Measurements from ENCODE around the gene GAST. TPM values are rescaled to one million over a fixed set of nuclear protein-coding genes. Genes with fewer than 3 reads are reported as not detected.

GAST gene
- total and polyA plus RNA-seq, 10 of the 15 experiments (the other 5 are each of a cell fraction or from before 2014, with no cell fraction given): not detected

- in situ Hi-C loops (cut with MboI) (no loop called here), intact Hi-C loops (cut with micrococcal nuclease; ENCODE audit: unreplicated experiment) (no loop called here)
- Histone ChIP-seq H4K20me1 (ENCODE audit: control insufficient read depth, insufficient read depth) (no peaks in the 10 kb centered on the region), H3K27ac (ENCODE audit: control insufficient read depth, insufficient read depth) (no peak within 1 kb of the TSS), H3K9ac (ENCODE audit: control insufficient read depth, insufficient read depth, low read length) (no peak within 1 kb of the TSS), H3K4me3 (no peak within 1 kb of the TSS), H3K4me1 (ENCODE audit: control insufficient read depth, insufficient read depth, low read length) (peaks cover 3% of the 10 kb centered on the region; the same call in 1 of the 2 replicates), H3K9me3 (replicated peaks; ENCODE audit: control insufficient read depth, insufficient read depth, low read length) (no peaks in the 10 kb centered on the region), H3K36me3 (ENCODE audit: control insufficient read depth in 2 of 2, insufficient read depth in 2 of 2, low read length in 1 of 2) (no peaks in the 10 kb centered on the region), H2AFZ (ENCODE audit: control insufficient read depth, low read depth, low read length) (no peak within 1 kb of the TSS), H3K4me2 (ENCODE audit: control insufficient read depth, insufficient read depth) (no peak within 1 kb of the TSS), H3K27me3 (replicated peaks in 1 of 2; ENCODE audit: control insufficient read depth in 2 of 2, insufficient read depth in 2 of 2, low read length in 1 of 2) (peaks cover 8 to 13% of the 10 kb centered on the region in 2 experiments; a peak in 3 of 4 replicates), H3K79me2 (ENCODE audit: control insufficient read depth, insufficient read depth, low read length) (no peaks in the 10 kb centered on the region)
- ChIA-PET CTCF (interaction anchor here (1.2 kb wide), 1 partner anchor 226 kb away, joined by 5 read pairs; no protein-coding TSS in a partner anchor), POLR2A (no interaction called here), RAD21 (ENCODE audit: unreplicated experiment) (no interaction called here), SMC1A (ENCODE audit: uncharacterized antibody, unreplicated experiment) (no interaction called here)
- ATAC-seq: no peak
- 8% methylated on average over 77 of the region's 77 CpGs for WGBS (ENCODE audit: insufficient coverage, insufficient replicate concordance, low lambda C conversion rate, missing lambda C conversion rate)
- no peak for FAIRE-seq
- BruUV-seq (replicated peaks): no TSS peak
- no peak for DNase-seq (ENCODE audit: low read depth, low spot score)
- TF ChIP-seq NR2C2 (IDR thresholded peaks at IDR 0.05; ENCODE audit: borderline replicate concordance, control insufficient read depth, insufficient read length, low read depth): no peak
- TF ChIP-seq FOXK2 (IDR thresholded peaks at IDR 0.05): peak; percentile 76
- no peak for TF ChIP-seq WRNIP1 (IDR thresholded peaks at IDR 0.05; ENCODE audit: borderline replicate concordance, low read depth, low read length)
- TF ChIP-seq MYC (IDR thresholded peaks at IDR 0.05; ENCODE audit: insufficient read depth, insufficient read length, insufficient replicate concordance, low read length, severe bottlenecking): no peak
- TF ChIP-seq, protein P1, sequence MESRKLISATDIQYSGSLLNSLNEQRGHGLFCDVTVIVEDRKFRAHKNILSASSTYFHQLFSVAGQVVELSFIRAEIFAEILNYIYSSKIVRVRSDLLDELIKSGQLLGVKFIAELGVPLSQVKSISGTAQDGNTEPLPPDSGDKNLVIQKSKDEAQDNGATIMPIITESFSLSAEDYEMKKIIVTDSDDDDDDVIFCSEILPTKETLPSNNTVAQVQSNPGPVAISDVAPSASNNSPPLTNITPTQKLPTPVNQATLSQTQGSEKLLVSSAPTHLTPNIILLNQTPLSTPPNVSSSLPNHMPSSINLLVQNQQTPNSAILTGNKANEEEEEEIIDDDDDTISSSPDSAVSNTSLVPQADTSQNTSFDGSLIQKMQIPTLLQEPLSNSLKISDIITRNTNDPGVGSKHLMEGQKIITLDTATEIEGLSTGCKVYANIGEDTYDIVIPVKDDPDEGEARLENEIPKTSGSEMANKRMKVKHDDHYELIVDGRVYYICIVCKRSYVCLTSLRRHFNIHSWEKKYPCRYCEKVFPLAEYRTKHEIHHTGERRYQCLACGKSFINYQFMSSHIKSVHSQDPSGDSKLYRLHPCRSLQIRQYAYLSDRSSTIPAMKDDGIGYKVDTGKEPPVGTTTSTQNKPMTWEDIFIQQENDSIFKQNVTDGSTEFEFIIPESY (IDR thresholded peaks at IDR 0.05): no peak
- no peak for TF ChIP-seq HDAC2 (IDR thresholded peaks at IDR 0.05)
- no peak for TF ChIP-seq KLF5 (IDR thresholded peaks at IDR 0.05; ENCODE audit: partially characterized antibody)
- TF ChIP-seq, protein P2, sequence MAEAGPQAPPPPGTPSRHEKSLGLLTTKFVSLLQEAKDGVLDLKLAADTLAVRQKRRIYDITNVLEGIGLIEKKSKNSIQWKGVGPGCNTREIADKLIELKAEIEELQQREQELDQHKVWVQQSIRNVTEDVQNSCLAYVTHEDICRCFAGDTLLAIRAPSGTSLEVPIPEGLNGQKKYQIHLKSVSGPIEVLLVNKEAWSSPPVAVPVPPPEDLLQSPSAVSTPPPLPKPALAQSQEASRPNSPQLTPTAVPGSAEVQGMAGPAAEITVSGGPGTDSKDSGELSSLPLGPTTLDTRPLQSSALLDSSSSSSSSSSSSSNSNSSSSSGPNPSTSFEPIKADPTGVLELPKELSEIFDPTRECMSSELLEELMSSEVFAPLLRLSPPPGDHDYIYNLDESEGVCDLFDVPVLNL (IDR thresholded peaks at IDR 0.05; ENCODE audit: low read depth, low read length): no peak
- TF ChIP-seq RUNX3 (IDR thresholded peaks at IDR 0.05; ENCODE audit: low read length): no peak
- no peak for TF ChIP-seq TCF12 (IDR thresholded peaks at IDR 0.05; ENCODE audit: low read depth, low read length)
- TF ChIP-seq, protein P3, sequence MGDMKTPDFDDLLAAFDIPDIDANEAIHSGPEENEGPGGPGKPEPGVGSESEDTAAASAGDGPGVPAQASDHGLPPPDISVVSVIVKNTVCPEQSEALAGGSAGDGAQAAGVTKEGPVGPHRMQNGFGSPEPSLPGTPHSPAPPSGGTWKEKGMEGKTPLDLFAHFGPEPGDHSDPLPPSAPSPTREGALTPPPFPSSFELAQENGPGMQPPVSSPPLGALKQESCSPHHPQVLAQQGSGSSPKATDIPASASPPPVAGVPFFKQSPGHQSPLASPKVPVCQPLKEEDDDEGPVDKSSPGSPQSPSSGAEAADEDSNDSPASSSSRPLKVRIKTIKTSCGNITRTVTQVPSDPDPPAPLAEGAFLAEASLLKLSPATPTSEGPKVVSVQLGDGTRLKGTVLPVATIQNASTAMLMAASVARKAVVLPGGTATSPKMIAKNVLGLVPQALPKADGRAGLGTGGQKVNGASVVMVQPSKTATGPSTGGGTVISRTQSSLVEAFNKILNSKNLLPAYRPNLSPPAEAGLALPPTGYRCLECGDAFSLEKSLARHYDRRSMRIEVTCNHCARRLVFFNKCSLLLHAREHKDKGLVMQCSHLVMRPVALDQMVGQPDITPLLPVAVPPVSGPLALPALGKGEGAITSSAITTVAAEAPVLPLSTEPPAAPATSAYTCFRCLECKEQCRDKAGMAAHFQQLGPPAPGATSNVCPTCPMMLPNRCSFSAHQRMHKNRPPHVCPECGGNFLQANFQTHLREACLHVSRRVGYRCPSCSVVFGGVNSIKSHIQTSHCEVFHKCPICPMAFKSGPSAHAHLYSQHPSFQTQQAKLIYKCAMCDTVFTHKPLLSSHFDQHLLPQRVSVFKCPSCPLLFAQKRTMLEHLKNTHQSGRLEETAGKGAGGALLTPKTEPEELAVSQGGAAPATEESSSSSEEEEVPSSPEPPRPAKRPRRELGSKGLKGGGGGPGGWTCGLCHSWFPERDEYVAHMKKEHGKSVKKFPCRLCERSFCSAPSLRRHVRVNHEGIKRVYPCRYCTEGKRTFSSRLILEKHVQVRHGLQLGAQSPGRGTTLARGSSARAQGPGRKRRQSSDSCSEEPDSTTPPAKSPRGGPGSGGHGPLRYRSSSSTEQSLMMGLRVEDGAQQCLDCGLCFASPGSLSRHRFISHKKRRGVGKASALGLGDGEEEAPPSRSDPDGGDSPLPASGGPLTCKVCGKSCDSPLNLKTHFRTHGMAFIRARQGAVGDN (IDR thresholded peaks at IDR 0.05): no peak
- TF ChIP-seq IRF3 (IDR thresholded peaks at IDR 0.05): no peak
- no peak for TF ChIP-seq CREM (IDR thresholded peaks at IDR 0.05; ENCODE audit: low read depth)
- no peak for TF ChIP-seq ZNF217 (IDR thresholded peaks at IDR 0.05)
- peak; percentile 94 for TF ChIP-seq SUZ12 (IDR thresholded peaks at IDR 0.05; ENCODE audit: unreplicated experiment)
- TF ChIP-seq SIX5 (IDR thresholded peaks at IDR 0.05; ENCODE audit: low read depth, low read length, severe bottlenecking): no peak
These were observed 22.2 kb downstream of the GAST start, which contains the start of gene HAP1 for GRCh38 chr17:41734139-41734948. TSS of gene HAP1 (minus strand) at chr17:41734643. CDS start at chr17:41734634, 9 bp downstream.

Measured in GM12878 (cell line).